Mucosa of rectum (tissue), 2 donors: ENCODE data around the gene OAS1.

Experiments used
- H3K27ac ChIP-seq, 2 donors: one replicate each; pipeline ENCODE4 v1.7.0; 2013; ENCODE audit warnings: inconsistent platforms in 2 of 2, low read depth in 2 of 2, low read length in 2 of 2
- H3K27me3 ChIP-seq, 2 donors: one replicate each; pipeline ENCODE4 v1.7.0; 2013; ENCODE audit warnings: low read length in 2 of 2; ENCODE audit not compliant: control insufficient read depth in 2 of 2, insufficient read depth in 2 of 2
- H3K36me3 ChIP-seq, 2 donors: one replicate each; pipeline ENCODE4 v1.7.0; 2013; ENCODE audit warnings: low read length in 2 of 2; ENCODE audit not compliant: control insufficient read depth in 2 of 2, insufficient read depth in 2 of 2
- H3K4me1 ChIP-seq, 2 donors: one replicate each; pipeline ENCODE4 v1.7.0; 2013; ENCODE audit warnings: low read length in 2 of 2, mild to moderate bottlenecking in 1 of 2; ENCODE audit not compliant: control insufficient read depth in 2 of 2, insufficient read depth in 2 of 2
- H3K4me3 ChIP-seq, 2 donors: one replicate each; pipeline ENCODE4 v1.7.0; 2013; ENCODE audit warnings: low read length in 2 of 2
- H3K9ac ChIP-seq, 2 donors: one replicate each; pipeline ENCODE4 v1.7.0; 2013; ENCODE audit warnings: low read length in 2 of 2, low read depth in 1 of 2, mild to moderate bottlenecking in 1 of 2
- H3K9me3 ChIP-seq, 2 donors: one replicate each; pipeline ENCODE4 v1.7.0; 2013; ENCODE audit warnings: low read length in 2 of 2; ENCODE audit not compliant: control insufficient read depth in 2 of 2
- donor health status: healthy.
- donor health status: Normal muscosa, but diverticular disease.

The OAS1 gene

DNA sequence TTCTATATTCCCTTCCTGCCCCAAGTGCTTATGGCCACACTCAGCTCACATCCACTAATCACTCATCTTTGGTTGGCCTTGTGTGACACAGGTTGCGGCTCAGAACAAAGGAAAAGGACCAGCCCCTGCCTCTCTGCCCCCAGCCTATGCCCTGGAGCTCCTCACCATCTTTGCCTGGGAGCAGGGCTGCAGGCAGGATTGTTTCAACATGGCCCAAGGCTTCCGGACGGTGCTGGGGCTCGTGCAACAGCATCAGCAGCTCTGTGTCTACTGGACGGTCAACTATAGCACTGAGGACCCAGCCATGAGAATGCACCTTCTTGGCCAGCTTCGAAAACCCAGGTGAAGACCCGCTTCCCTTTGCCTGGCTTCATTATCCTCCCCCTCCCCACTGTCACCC lies 55.8 kb downstream of the OAS1 start:
- Histone ChIP-seq H3K4me1 (no peaks in the 10 kb centered on the region), H3K27ac (no peak overlapping the region), H3K4me3 (no peak overlapping the region), H3K36me3 (peaks cover 25 to 50% of the 10 kb centered on the region in 2 donors), H3K9ac (no peak overlapping the region), H3K27me3 (no peaks in the 10 kb centered on the region), H3K9me3 (no peaks in the 10 kb centered on the region)

DNA sequence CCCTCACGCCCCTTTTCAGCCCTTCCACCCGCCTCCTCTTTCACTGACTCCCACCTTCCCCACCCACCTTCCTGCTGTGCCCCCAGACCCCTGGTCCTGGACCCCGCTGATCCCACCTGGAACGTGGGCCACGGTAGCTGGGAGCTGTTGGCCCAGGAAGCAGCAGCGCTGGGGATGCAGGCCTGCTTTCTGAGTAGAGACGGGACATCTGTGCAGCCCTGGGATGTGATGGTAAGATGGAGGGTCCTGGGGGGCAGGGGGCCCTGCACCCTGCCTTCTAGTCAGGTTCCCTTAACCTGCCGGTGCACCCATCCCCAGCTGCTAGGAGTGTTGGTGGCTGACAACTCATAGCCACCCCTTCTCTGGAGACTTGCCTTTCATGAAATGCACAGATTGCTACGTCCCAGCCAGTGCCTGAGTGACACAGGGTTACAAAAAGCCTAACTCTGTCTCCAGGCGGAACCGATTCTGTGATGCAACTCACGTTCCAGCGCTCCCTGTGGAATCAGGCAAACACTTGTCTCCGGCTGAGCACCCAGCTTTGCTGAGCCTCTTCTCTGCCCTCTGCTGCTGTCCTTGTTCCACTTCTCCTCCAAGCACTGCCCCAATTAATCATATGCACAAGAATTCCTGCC lies 56.6 kb downstream of the OAS1 start:
- Histone ChIP-seq H3K36me3 (peaks cover 29 to 55% of the 10 kb centered on the region in 2 donors), H3K9me3 (no peaks in the 10 kb centered on the region), H3K4me3 (no peak overlapping the region), H3K4me1 (no peaks in the 10 kb centered on the region), H3K27ac (no peak overlapping the region), H3K27me3 (no peaks in the 10 kb centered on the region), H3K9ac (no peak overlapping the region)

DNA sequence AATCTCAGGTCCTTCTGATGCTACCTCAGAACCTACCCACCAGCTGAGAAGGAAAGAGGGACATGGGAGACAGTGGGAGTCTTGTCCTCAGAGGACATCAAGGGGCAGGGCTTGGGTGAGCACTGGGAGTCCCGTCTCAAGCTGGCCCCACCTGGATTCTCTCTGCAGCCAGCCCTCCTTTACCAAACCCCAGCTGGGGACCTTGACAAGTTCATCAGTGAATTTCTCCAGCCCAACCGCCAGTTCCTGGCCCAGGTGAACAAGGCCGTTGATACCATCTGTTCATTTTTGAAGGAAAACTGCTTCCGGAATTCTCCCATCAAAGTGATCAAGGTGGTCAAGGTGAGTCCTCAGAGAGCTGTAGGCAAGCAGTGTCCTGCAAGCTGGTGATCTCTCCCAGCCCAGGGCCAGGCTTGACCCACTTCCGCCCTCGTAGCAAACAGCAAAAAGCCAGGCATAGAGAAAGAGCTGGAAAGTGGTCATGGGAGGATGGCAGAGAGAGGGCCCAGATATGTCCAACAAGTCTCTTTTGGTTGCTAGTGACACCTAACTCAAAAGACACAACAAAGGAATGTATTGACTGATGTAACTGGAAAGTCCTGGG lies 57.4 kb downstream of the OAS1 start:
- H3K27me3 ChIP-seq = no peaks in the 10 kb centered on the region
- H3K4me3 ChIP-seq = no peak overlapping the region
- H3K36me3 ChIP-seq = peaks cover 29 to 55% of the 10 kb centered on the region in 2 donors
- no peaks in the 10 kb centered on the region for H3K9me3 ChIP-seq
- H3K4me1 ChIP-seq = no peaks in the 10 kb centered on the region
- no peak overlapping the region for H3K27ac ChIP-seq
- no peak overlapping the region for H3K9ac ChIP-seq

DNA sequence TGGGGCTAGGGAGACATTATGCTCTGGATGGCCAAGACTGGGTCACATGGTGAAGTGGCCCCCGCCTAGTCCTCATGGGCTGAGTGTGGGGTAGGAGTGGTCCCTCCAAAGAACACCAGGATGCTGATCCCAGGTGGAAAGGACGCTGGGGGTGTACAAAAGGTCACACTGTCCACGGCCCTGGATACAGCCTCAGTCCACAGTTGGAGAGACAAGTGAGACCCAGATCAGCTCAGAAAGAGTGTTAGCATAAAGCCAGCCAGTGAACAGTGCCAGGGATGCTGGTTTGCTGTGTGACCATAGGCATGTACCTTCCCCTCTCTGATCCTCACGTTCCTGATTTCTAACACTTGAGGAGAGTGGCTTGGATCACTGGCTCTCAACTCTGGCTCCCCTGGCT lies 58.2 kb downstream of the OAS1 start:
- Histone ChIP-seq H3K9me3 (no peaks in the 10 kb centered on the region), H3K4me3 (no peak overlapping the region), H3K27me3 (no peaks in the 10 kb centered on the region), H3K27ac (no peak overlapping the region), H3K4me1 (no peaks in the 10 kb centered on the region), H3K36me3 (peaks cover 29 to 61% of the 10 kb centered on the region in 2 donors), H3K9ac (no peak overlapping the region)

DNA sequence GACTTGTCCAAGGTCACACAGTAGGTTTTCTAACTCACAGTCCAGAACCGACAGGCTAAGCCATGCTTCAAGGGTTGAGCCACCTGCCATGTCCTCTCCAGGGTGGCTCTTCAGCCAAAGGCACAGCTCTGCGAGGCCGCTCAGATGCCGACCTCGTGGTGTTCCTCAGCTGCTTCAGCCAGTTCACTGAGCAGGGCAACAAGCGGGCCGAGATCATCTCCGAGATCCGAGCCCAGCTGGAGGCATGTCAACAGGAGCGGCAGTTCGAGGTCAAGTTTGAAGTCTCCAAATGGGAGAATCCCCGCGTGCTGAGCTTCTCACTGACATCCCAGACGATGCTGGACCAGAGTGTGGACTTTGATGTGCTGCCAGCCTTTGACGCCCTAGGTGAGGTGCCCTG lies 58.9 kb downstream of the OAS1 start:
- Histone ChIP-seq H3K4me3 (no peak overlapping the region), H3K4me1 (no peaks in the 10 kb centered on the region), H3K9me3 (no peaks in the 10 kb centered on the region), H3K27ac (no peak overlapping the region), H3K9ac (no peak overlapping the region), H3K27me3 (no peaks in the 10 kb centered on the region), H3K36me3 (peaks cover 32 to 67% of the 10 kb centered on the region in 2 donors)

DNA sequence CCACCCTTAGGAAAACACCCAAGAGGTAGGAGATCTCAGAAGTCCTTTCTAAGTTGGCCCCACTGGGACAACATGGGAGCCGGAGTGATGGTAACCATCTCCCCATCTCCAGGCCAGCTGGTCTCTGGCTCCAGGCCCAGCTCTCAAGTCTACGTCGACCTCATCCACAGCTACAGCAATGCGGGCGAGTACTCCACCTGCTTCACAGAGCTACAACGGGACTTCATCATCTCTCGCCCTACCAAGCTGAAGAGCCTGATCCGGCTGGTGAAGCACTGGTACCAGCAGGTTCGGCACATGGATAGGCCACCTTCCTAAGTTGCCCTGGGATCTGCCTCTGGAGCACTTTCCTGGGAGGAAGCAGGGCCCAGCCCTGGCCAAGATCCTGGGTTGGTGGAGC lies 60.5 kb downstream of the OAS1 start:
- Histone ChIP-seq H3K9ac (no peak overlapping the region), H3K4me1 (no peaks in the 10 kb centered on the region), H3K36me3 (peaks cover 29 to 59% of the 10 kb centered on the region in 2 donors), H3K9me3 (no peaks in the 10 kb centered on the region), H3K4me3 (no peak overlapping the region), H3K27ac (no peak overlapping the region), H3K27me3 (no peaks in the 10 kb centered on the region)

DNA sequence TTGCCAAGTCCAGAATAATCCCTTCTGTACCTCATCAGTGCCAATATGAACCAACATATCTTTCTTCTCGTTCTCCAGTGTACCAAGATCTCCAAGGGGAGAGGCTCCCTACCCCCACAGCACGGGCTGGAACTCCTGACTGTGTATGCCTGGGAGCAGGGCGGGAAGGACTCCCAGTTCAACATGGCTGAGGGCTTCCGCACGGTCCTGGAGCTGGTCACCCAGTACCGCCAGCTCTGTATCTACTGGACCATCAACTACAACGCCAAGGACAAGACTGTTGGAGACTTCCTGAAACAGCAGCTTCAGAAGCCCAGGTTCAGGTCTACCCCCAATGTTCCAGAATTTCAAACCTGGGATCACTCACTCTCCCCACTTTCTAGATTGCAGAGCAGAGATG lies 61.1 kb downstream of the OAS1 start:
- Histone ChIP-seq H3K27ac (no peak overlapping the region), H3K4me3 (no peak overlapping the region), H3K36me3 (peaks cover 24 to 54% of the 10 kb centered on the region in 2 donors), H3K9me3 (no peaks in the 10 kb centered on the region), H3K4me1 (no peaks in the 10 kb centered on the region), H3K27me3 (no peaks in the 10 kb centered on the region), H3K9ac (no peak overlapping the region)
